Transverse colon (tissue), 4 donors: Measurements from ENCODE around the gene ECI1.

ENCODE experiments used
- POLR2A ChIP-seq: fragments of 450-650 bp; IDR thresholded peaks from one replicate; pipeline ENCODE4 v1.6.1; 2016; ENCODE audit warnings: antibody characterized with exemption, mild to moderate bottlenecking, moderate library complexity
- POLR2AphosphoS5 ChIP-seq, 3 donors: sonication (generic); formaldehyde crosslinking; IDR thresholded peaks; one replicate each; pipeline ENCODE4 v1.6.1; 2016; ENCODE audit warnings: antibody characterized with exemption in 3 of 3
- TF ChIP-seq, protein P1 (sequence below), 5 experiments: fragments of 200-600 bp in 3 of 5; fragments of 450-650 bp in 2 of 5; sonication (generic) in 3 of 5; IDR thresholded peaks; 1 replicate in 2 of 5; 2 replicates in 3 of 5; pipeline ENCODE4 v1.5.1; 2016 to 2017; ENCODE audit warnings: antibody characterized with exemption in 5 of 5, inconsistent platforms in 3 of 5, mild to moderate bottlenecking in 2 of 5, moderate library complexity in 1 of 5

DNA sequence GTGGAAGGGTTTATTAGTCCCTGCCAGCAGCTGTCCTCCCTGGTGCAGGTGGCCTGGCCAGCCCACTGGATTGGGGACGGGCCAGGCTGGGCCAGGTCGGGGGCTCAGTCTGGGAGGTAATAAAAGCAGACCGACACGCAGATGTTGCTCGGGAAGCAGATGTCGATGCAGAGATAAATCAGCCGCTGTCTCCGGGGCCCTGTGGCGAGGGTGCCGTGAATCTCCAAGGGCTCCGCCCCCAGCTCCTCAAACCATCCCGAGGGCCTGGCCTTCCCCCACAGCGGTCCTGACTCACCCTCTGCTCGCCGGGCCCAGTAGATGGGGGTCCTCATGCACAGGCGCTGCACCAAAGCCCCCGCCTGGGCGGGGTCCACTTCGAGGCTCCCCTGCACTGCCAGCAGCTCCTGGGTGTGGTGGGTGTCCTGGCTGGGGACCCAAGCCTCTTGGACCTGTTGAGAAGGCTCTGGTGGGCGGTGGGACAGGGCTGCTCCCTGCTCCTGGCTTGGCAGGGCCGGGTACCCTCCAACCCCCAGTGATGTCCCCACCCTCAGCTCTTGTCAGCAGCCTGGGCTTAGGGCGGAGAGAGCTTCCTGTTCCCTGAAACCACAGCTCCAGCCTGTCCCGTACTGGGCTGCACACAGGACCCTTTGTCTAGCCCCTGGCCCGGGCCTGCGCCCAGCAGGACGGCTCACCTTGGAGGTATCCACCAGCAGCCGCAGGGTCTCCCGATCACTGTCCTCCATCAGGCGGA, 42.0 kb downstream of the ECI1 start:
- TF ChIP-seq POLR2A = no peak
- TF ChIP-seq POLR2AphosphoS5 (IDR thresholded peaks at IDR 0.05) = no peak
- TF ChIP-seq, protein P1, sequence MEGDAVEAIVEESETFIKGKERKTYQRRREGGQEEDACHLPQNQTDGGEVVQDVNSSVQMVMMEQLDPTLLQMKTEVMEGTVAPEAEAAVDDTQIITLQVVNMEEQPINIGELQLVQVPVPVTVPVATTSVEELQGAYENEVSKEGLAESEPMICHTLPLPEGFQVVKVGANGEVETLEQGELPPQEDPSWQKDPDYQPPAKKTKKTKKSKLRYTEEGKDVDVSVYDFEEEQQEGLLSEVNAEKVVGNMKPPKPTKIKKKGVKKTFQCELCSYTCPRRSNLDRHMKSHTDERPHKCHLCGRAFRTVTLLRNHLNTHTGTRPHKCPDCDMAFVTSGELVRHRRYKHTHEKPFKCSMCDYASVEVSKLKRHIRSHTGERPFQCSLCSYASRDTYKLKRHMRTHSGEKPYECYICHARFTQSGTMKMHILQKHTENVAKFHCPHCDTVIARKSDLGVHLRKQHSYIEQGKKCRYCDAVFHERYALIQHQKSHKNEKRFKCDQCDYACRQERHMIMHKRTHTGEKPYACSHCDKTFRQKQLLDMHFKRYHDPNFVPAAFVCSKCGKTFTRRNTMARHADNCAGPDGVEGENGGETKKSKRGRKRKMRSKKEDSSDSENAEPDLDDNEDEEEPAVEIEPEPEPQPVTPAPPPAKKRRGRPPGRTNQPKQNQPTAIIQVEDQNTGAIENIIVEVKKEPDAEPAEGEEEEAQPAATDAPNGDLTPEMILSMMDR (IDR thresholded peaks at IDR 0.05) = no peak
